GM12875 (cell line): ENCODE results near the gene SLC35F3.

Source experiments
- H3K4me3 ChIP-seq: one replicate; pipeline ENCODE4 v1.5.1; 2011; ENCODE audit warnings: low read depth, low read length, control low read depth
- TF ChIP-seq, protein P1 (sequence below): IDR thresholded peaks from 2 replicates; pipeline ENCODE4 v1.5.1; 2011; ENCODE audit warnings: low read depth, mild to moderate bottlenecking, control low read depth, inconsistent platforms, low read length, moderate library complexity, borderline replicate concordance; ENCODE audit not compliant: insufficient read depth

The SLC35F3 gene

DNA sequence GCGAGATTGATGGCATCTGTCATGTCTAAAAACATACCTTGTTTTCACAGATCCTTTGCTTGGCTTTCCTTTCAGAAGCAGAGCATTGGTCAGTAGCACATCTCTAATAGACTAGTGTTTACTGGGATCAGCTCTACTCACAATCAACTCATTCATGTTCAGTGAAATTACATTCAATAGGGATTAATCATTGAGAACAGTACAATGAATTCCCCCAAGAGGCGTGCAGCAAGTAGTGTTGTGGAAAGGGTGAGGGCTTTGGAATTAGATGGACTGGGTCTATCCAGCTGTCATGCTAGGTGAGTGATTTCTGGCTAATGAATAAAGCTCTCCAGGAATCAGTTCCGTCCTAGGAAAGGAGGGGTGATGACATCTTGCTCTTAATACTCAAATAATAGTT lies 313.6 kb downstream of the SLC35F3 start:
- TF ChIP-seq, protein P1, sequence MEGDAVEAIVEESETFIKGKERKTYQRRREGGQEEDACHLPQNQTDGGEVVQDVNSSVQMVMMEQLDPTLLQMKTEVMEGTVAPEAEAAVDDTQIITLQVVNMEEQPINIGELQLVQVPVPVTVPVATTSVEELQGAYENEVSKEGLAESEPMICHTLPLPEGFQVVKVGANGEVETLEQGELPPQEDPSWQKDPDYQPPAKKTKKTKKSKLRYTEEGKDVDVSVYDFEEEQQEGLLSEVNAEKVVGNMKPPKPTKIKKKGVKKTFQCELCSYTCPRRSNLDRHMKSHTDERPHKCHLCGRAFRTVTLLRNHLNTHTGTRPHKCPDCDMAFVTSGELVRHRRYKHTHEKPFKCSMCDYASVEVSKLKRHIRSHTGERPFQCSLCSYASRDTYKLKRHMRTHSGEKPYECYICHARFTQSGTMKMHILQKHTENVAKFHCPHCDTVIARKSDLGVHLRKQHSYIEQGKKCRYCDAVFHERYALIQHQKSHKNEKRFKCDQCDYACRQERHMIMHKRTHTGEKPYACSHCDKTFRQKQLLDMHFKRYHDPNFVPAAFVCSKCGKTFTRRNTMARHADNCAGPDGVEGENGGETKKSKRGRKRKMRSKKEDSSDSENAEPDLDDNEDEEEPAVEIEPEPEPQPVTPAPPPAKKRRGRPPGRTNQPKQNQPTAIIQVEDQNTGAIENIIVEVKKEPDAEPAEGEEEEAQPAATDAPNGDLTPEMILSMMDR, result no peak

DNA sequence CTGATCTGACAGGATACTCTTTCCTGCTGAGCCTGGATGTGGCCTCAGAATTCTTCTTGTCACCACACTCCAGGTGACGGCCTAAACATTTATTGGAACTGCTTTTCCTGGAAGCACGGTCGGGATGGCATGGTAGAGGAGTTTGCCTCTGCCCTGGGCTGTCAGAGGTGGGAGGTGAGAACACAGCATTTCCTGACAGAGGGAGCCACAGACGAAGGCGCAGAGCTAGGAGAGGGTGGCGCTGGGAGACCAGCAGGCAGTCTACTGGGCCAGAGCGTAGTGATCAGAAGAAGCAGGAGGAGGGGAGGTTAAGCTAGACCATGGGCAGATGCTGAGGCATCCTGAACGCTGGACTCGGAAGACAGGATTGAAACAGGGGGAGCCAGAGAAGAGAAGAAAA lies 315.2 kb downstream of the SLC35F3 start:
- TF ChIP-seq, protein P1, result no peak
- H3K4me3 ChIP-seq, result no peak overlapping the region

More for the DNA sequence above, 313.6 kb downstream of the SLC35F3 start:
- H3K4me3 ChIP-seq, result no peak overlapping the region

DNA sequence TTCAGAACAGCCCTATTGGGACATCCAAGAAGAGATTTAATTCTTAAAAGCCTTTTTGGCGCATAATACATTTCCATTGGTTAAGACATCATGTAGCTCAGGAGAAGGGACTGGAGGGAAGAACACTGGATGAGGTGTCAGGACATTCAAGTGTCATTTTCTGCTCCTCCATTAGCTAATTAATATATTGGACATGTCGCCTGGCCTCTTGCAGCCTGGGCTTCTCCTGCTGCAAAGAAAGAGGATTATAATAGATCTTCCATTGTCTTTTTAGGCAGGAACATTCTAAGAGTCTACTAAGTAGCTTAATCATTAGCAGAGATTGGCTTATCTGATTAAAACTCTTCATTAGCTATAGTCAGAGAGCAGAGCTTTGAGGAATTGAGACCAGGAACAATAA lies 317.1 kb downstream of the SLC35F3 start:
- TF ChIP-seq, protein P1, result no peak
- no peak overlapping the region for H3K4me3 ChIP-seq

DNA sequence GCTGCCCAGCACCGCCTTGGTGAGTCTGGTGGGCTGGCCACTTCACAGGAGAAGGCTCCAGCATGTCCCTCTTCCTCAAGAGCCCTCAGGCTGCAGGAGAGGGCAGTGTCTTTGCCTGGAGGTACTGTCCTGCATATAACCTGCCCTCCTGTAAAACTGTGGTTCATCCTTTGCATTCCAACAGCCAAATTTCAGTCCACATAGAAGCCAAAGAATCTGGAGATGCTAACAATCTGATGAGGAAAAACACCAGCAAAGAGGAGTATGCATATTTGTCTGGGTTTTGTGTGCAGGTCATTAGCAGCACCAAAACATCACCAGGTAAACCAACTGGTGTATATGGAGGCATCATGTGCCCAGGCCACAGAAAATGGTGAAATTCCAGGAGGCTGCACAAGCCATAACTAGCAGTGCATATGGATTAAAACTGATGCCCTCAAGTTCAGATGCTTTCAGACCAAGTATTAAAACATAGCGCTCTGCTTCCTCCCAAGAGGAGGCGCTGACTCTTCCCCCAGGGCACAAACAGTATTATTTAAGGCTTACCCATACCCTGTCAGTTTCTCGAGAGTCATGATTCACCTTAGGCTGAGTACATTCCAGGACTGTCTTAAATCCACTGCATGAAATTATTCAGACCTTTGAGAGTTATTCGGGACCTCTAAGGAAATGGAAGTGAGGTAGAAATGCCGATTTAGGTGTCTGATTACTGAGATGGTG lies 318.2 kb downstream of the SLC35F3 start:
- TF ChIP-seq, protein P1, result no peak
- no peak overlapping the region for H3K4me3 ChIP-seq

DNA sequence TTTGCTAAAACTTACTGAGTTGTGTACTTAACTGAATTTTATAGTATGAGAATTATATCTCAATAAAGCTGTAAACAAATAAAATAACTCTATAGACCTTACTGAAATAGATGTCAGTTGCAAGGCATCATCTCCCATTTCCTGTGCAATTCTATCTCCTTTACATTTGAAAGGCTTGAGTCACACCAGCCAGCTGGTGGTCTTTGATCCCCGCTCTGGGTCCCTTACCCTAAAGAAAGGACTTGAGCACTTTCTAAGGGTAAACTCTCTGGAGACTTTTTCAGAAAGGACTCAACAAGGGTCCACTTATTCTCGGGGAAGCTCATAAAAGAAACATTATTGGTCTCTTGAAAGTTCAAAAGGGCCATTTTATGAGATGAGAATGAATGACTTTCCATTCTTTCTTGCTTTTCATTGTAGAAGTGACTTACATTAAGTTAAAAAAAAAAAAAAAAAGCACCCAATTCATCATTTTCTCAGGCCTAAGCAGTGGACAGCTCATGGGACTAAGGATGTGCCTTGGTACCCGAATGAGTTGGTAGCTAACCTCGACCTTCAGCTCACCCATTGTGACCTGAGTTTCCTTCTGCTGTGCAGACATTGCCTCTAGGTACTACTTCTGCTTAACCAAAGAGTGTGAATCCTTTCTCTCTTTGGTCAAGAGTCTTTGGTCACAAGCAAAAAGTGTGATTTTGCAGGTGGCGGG lies 321.8 kb downstream of the SLC35F3 start:
- TF ChIP-seq, protein P1, result no peak

DNA sequence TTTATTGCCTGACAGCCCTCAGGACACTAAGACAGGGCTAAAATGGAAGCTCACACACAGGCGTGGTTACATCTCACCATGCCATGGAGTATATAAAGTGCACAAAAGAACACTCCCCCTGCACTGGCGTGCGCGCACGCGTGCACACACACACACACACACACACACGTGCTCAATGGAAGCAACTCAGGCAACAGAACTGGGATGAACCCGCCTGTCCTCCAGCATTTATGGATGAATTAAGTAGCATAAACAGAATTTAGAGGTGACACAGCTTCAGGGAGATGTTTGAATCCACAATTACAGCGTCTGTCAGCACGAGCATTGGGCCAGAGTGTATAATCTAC lies 322.3 kb downstream of the SLC35F3 start:
- no peak overlapping the region for H3K4me3 ChIP-seq
- TF ChIP-seq, protein P1, result no peak

More for the DNA sequence above, 321.8 kb downstream of the SLC35F3 start:
- no peak overlapping the region for H3K4me3 ChIP-seq
